ENCODE measurements around the gene SCYL3. TPM values are rescaled to one million over a fixed set of nuclear protein-coding genes. Genes with fewer than 3 reads are reported as not detected.
A peak's percentile ranks its signal among the peaks of the same experiment; 100 is the strongest.
"Not testable (repeated sequence)": the region's sequence is repeated elsewhere in the genome, so short reads cannot be mapped to it uniquely, and the experiment has no call there.

SCYL3 gene
- total RNA-seq, 1 donor from 2014 or later, result 4.5 TPM

DNA sequence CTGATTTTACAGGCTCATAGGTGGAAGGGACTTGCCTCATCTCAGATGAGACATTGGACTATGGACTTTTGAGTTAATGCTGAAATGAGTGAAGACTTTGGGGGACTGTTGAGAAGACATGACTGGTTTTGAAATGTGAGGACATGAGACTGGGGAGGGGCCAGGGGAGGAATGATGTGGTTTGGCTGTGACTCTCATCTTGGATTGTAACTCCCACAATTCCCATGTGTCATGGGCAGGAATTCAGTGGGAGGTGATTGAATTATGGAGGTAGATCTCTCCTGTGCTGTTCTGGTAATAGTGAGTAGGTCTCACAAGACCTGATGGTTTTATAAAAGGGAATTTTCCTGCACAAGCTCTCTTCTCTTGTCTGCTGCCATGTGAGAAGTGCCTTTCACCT, 20.8 kb downstream of the SCYL3 start:
- H3K4me3 ChIP-seq (ENCODE audit: low read depth, low read length), result no peak overlapping the region
- H3K27me3 ChIP-seq (ENCODE audit: control insufficient read depth, insufficient read depth, low read length), result no peaks in the 10 kb centered on the region
- DNase-seq (ENCODE audit: low read depth), result no peak
- TF ChIP-seq, protein P1, sequence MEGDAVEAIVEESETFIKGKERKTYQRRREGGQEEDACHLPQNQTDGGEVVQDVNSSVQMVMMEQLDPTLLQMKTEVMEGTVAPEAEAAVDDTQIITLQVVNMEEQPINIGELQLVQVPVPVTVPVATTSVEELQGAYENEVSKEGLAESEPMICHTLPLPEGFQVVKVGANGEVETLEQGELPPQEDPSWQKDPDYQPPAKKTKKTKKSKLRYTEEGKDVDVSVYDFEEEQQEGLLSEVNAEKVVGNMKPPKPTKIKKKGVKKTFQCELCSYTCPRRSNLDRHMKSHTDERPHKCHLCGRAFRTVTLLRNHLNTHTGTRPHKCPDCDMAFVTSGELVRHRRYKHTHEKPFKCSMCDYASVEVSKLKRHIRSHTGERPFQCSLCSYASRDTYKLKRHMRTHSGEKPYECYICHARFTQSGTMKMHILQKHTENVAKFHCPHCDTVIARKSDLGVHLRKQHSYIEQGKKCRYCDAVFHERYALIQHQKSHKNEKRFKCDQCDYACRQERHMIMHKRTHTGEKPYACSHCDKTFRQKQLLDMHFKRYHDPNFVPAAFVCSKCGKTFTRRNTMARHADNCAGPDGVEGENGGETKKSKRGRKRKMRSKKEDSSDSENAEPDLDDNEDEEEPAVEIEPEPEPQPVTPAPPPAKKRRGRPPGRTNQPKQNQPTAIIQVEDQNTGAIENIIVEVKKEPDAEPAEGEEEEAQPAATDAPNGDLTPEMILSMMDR (IDR thresholded peaks at IDR 0.05; ENCODE audit: insufficient read depth, low read length, severe bottlenecking), result no peak
- FAIRE-seq, result no peak
- peaks cover 11% of the 10 kb centered on the region for H3K36me3 ChIP-seq (ENCODE audit: control insufficient read depth, insufficient read depth, low read length)

DNA sequence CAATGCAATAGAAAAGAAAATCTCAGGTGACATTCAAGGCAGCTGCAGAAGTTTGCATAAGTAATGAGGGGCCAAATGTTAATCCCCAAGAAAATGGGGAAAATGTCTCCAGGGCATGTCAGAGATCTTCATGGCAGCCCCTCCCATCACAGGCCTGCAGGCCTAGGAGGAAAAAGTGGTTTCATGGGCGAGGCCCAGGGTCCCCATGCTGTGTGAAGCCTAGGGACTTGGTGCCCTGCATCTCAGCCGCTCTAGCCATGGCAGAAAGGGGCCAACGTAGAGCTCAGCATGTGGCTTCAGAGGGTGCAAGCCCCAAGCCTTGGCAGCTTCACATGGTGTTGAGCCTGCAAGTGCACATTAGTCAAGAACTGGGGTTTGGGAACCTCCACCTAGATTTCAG, 21.7 kb downstream of the SCYL3 start:
- not testable (repeated sequence) for FAIRE-seq; DNase-seq (ENCODE audit: low read depth)
- peaks cover 13% of the 10 kb centered on the region for H3K36me3 ChIP-seq (ENCODE audit: control insufficient read depth, insufficient read depth, low read length)

DNA sequence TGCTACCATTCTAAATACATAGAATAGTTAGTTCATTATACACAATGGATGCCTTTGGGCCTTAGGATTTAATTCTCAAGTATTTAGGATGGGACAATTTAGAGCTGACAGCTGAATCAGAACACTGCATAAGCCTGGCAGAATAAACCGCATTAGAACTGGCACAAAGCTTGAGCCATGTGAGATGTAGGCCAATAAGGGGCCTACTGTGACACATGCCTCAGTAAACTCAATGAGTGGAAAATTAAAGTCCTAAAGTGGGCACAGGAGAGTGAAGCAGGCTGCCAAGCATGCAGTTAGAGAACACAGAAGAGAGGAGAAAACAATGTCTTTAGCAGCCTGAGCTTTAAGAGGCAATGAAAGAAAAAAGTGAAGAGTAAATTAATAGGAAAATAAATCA, 24.3 kb downstream of the SCYL3 start:
- Histone ChIP-seq H3K36me3 (ENCODE audit: control insufficient read depth, insufficient read depth, low read length) (peaks cover 11% of the 10 kb centered on the region), H3K4me3 (ENCODE audit: low read depth, low read length) (no peak overlapping the region), H3K27me3 (ENCODE audit: control insufficient read depth, insufficient read depth, low read length) (no peaks in the 10 kb centered on the region)
- no peak for DNase-seq (ENCODE audit: low read depth)
- TF ChIP-seq, protein P1 (IDR thresholded peaks at IDR 0.05; ENCODE audit: insufficient read depth, low read length, severe bottlenecking), result no peak
- FAIRE-seq, result no peak

More for the DNA sequence above, 21.7 kb downstream of the SCYL3 start:
- H3K27me3 ChIP-seq (ENCODE audit: control insufficient read depth, insufficient read depth, low read length); H3K4me3 ChIP-seq (ENCODE audit: low read depth, low read length): not testable (repeated sequence)

DNA sequence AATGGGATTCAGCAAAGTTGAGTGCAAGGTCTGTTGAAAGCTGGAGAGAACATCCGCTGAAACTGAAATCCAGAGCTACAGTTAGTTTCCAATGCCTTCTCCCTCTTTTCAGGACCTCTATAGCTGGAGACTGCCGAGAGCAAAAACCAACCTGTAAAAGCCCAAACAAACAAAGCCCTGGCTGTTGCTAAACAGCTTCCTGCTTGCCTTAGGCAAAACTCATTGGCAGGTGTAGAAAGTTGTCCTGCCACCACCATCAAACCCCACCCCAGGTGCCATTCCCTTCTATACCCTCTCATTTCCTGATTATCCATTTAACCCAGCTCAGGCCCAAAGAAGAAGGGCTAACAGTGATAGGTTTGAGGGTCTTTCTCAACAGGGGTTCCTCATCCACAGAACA, 24.7 kb downstream of the SCYL3 start:
- TF ChIP-seq, protein P1 (IDR thresholded peaks at IDR 0.05; ENCODE audit: insufficient read depth, low read length, severe bottlenecking), result no peak
- H3K27me3 ChIP-seq (ENCODE audit: control insufficient read depth, insufficient read depth, low read length), result no peaks in the 10 kb centered on the region
- FAIRE-seq (no peak), DNase-seq (ENCODE audit: low read depth) (peak; percentile 24)
- H3K36me3 ChIP-seq (ENCODE audit: control insufficient read depth, insufficient read depth, low read length), result peaks cover 12% of the 10 kb centered on the region
- no peak overlapping the region for H3K4me3 ChIP-seq (ENCODE audit: low read depth, low read length)

DNA sequence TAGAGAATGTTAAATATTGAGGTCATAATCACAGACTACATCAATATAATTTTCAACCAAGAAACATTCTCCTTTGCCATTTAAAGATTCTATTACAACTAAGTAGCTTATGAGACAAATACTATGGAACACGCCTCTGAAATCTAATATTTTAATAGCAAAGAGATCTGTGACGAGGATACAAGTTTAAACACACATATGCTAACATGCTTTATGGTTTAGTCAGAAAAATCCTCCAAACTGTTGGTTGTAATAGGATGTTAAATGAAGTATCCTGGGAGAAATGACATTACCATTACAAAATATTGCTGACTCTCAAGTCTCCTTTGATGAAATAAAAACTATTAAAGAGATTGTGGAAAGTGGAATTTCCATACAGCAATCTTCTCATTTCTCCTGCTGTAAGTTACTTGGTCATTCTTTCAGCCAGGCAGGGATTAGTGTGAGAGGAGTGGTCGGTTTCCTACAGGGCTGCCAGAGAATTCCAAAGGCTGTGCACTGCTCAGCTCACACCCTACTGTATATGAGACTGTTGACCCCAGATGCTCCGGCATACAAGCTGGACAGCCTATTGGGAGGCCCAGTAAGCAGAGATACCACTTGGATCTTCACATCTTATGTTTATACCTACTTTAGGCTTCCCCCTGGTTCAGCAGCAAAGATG, 26.6 kb downstream of the SCYL3 start:
- H3K27me3 ChIP-seq (ENCODE audit: control insufficient read depth, insufficient read depth, low read length), result no peaks in the 10 kb centered on the region
- DNase-seq (ENCODE audit: low read depth) (peak; percentile 62), FAIRE-seq (no peak)
- no peak overlapping the region for H3K4me3 ChIP-seq (ENCODE audit: low read depth, low read length)
- TF ChIP-seq, protein P1 (IDR thresholded peaks at IDR 0.05; ENCODE audit: insufficient read depth, low read length, severe bottlenecking), result no peak
- H3K36me3 ChIP-seq (ENCODE audit: control insufficient read depth, insufficient read depth, low read length), result peaks cover 8% of the 10 kb centered on the region

DNA sequence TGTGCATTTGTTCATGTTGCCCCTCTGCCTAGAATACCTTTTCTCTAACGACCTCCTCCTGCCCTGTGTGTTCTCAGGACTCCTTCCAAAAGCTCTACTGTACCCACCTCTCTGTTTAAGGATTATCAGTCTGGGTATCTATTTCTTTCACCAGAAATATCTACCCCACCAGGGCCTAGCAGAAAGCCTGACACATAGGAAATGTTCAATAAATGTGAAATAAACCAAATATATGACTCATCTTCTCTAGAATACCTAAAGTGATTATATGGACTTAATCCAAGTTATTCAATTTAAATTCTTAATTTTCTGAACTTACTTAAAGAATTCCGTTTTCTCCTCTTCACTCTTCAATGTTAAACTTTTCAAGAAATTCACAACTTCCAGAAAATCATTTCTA, 27.1 kb downstream of the SCYL3 start:
- TF ChIP-seq, protein P1 (IDR thresholded peaks at IDR 0.05; ENCODE audit: insufficient read depth, low read length, severe bottlenecking), result no peak
- peaks cover 10% of the 10 kb centered on the region for H3K36me3 ChIP-seq (ENCODE audit: control insufficient read depth, insufficient read depth, low read length)
- DNase-seq (ENCODE audit: low read depth) (no peak), FAIRE-seq (no peak)
- H3K4me3 ChIP-seq (ENCODE audit: low read depth, low read length), result no peak overlapping the region
- no peaks in the 10 kb centered on the region for H3K27me3 ChIP-seq (ENCODE audit: control insufficient read depth, insufficient read depth, low read length)

DNA sequence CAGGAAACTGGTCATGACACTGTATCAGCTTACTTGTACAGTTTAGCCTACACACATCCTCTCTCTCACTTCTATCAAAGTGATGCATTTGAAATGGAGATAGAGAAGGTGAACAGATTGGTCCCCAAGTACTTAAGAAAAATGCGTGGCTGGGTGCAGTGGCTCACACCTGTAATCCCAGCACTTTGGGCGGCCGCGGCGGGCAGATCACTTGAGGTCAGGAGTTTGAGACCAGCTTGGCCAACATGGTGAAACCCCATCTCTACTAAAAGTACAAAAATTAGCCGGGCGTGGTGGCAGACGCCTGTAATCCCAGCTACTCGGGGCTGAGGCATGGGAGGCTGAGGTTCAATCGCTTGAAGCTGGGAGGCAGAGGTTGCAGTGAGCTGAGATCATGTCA, 29.2 kb downstream of the SCYL3 start:
- not testable (repeated sequence) for DNase-seq (ENCODE audit: low read depth); FAIRE-seq; H3K27me3 ChIP-seq (ENCODE audit: control insufficient read depth, insufficient read depth, low read length); H3K4me3 ChIP-seq (ENCODE audit: low read depth, low read length)
- peaks cover 11% of the 10 kb centered on the region for H3K36me3 ChIP-seq (ENCODE audit: control insufficient read depth, insufficient read depth, low read length)

Data from bronchial epithelial cell (primary cell).